ENCODE data around the gene RPS21.
"Not testable (repeated sequence)": the region's sequence is repeated elsewhere in the genome, so short reads cannot be mapped to it uniquely, and the experiment has no call there.

The RPS21 gene

DNA sequence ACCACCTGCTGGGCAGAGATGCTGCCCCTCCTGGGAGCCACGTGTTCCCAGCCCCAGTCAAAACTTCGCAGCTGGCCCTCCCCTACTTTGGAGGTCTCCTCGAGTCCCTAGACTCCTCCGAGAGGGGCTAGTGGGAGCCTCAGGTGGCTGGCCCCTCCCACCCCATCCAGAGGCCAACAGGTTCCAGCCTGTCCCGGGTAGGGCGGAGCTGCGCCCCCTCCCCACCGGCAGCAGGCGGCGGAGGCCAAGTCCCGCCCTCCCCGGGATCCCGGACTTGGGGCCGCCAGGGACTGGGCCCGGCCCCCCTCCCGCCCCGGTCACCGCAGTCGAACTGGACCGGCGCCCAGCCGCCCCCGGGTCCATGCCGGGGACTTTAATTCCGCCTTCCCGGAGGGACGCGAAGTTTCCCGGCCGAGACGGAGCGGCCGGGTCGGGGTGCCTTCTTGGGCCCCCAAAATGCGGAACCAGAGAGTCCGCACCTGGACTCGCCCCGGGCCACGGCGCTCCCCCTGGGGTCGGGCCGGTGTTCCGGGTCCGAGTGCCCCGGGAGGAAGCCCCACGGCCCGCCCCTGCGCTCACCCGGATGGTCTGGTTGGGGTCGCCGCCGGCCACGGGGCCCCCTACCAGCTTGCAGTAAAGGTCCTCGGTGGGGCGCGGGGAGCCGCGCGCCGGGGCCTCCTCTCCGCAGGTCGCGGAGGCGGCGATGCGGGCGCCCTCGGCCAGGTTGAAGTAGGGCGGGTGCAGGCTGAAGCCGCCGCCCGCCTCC lies 20.4 kb upstream of the RPS21 start:
- no peak for DNase-seq

DNA sequence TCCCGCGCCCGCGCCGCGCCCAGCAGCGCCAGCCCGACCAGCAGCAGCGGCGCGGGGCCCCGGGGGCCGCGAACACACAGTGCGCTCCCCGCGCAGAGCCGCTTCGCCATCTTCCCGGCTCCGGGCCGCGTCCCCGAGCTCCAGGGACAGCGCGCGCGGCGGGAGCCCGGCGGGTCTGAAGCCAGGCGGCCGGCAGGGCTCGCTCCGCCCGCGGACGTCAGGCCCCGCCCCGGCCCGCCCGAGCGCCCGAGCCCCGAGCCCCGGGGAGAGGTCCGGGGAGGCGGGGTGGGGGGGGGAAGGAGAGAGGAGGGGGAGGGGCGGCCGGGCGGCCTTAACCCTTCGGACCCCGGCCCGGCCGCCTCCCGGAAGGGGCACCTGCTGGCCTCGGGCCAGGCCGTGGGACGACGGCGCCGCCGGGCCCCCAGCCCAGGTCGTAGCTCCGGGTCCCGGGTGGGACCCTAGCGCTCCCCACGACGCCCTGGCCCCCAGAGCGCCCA lies 19.7 kb upstream of the RPS21 start, which contains the start of gene LAMA5:
LAMA5 (minus strand) TSS at position 177 of the 497 bp plus-strand sequence; CDS start at position 110, 67 bp downstream.
- DNase-seq = no peak

DNA sequence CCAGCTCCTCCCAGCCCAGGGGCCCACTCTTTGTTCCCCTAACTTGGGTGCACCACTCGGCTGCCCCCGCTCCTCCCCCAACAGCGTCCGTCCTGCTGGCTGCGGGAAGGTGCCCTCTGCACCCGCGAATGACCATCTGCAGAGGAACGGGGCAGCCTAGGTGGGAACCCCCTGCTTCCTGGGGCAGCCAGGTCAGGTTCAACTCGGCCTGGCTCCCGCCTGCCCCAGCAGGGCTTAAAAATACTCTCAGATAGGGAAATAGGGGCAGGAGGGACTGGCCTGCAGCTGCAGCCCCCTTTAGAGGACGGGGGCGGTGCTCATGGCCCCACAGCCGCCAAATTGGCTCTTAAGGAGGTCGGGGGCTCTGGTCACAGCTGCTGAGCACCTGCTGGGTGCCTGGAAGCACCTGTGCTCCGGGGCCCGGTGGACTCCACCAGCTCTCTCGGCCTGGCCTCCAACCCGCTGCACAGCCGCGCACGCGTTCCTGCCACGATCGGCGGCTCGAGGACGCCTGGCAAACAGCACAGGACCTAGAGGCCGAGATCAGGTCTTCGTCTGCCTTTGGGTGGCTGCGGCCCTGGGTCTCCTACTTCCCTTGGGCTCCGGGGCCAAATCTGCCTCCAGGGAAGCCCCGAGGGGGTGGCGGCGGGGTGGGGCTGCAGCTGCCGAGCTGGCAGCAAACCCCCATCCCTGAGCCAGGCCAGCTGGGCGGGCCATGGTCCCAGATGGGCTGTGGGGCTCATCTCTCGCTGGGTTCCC lies 19.1 kb upstream of the RPS21 start:
- no peak for DNase-seq

DNA sequence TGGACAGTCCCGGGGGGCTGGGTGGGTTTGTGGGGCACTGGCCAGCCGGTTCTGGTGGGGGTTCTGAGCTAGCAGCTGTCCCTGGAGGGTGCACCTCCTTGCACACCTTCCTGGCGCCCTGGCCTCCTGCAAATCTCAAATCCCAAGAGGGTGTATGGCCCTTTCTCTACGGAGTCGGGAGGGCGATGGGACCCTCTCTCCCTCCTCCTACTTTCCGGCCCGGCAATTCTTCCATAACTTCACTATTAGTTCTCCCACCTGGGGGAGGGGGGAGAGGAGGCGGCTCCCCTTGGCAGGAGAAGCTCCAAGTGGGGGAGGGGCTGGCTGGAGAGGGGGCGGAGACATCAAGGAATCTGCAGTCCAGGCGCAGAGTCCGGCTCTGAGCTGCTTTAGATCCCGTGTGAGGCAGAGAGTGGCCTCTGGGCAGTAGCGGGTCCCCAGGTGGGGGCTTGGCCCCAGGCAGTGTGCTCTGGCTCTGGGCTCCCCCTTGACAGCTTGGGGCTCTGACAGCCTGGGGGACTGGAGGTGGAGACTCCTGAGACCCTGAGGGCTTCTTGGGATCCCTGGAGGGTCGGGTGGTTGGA lies 18.4 kb upstream of the RPS21 start:
- DNase-seq = no peak

DNA sequence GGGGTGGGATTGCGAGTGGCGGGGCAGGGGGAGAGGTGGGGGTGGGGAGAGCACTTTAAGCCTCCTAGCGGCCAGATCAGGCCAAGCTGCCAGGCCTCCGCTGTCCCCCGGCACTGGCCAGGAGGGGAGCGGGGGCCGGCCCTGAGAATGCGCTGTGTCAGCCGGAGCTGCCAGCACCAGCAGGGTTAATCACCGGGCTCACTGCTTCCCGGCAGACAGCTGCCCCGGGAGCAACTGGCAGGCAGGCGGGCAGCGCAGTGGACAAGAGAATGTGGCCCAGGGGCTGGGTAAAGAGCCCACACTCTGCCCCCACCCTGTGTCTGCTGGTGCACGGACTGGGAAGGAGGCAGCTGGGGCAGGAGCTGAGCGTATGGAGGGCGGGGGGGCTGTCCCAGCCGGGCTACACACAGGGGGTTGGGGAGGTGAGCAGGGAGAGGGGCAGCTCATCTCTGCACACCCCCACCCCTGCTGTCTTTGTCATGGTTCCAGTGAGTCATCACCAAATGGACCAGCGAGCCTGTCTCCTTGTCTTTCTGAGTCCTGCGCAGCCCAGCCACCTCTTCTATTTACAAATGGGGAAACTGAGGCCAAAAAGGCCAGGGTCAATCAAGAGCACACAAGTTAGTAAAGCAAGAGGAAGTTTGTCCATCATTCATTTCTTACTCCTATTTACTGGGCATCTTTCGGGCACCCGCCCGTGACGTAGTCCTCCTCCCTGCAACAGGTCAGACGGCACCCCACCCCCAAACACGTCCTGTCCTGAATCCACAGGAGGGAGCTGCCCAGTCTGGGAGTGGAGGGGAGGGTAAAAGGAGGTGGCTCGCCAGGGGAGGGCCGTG lies 17.7 kb upstream of the RPS21 start:
- no peak for DNase-seq

DNA sequence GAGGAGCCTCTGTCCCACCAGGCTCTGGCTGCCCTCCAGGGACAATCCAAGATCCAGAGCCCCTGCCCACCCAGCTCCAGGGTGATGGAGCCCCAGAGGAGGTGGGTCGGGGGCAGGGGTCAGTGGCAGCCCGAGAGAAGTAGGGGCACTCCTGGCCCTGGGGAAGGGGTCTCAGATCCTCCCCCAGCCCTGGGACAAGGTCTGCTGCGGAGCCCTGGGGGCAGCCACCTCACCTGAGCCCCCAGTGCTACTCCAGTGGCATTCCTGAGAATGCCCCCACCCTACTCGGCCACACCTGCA lies 17.1 kb upstream of the RPS21 start:
- DNase-seq = no peak

DNA sequence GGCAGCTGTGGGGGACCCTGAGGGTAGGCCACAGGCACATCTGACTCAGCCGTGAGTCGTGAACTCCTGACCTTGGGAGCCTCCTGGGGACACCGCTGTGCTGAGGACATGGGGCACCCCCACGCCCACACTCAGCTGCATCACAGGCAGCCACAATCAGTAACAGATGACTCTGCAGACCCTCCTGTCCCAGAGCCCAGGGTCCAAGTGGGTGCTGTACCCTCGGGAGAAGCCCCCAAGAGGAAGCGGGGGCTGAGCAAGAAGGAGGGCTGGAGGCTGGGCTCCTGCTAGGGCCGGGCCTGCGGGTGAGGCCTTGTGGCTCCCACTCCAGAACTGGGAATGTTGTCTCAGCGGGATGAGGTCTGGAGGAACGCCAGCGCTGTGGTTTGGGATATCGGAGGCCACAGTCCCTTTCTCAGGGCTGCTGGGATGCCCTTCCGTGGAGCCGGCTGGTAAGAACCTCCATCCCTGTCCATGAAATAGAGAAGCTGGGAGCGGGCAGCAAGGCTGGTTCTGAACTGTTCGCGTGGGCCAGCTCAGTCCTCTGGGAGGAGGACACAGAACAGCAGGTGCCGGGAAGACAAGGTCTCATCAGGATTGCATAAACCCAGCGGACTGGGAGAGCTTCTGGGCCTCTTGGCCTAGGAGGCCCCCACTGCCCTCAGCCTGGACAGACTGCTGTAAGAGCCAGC lies 16.6 kb upstream of the RPS21 start:
- no peak for DNase-seq

DNA sequence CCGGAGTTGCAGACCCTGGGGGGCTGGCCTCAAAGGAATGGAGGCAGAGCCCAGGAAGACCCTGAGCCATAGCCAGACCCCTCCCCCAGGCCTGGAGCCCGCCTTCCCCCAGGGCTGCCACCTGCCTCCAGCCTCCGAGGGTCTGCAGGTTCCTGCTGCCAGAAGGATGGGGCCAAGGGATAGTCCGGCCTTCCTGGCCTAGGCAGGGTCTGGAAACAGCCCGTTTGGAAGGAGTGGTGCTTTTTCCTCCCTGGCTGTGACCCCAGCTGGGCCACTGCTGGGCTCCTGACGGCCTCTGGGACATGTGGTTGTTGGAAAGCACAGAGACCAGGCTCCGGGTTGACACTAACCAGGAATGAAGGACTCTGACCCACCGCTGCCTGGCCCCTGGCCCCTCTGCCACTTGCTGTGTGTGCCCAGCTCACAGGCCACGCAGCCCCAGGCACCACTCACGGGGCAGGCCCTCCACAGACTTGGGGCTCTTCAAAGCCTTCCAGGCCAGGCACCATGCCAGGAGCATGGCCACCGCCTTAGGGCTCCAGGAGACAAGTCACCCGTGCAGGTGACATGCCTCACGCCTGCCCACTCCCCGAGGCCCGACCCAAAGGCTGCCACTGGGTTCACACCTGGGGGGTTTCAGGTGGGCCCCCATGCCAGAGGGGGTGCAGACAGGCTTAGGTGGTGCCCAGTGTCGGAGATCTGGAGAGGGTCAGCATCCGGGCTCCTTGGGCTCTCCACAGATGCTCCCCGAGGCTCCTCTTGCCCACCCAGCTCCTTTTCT lies 15.9 kb upstream of the RPS21 start:
- DNase-seq = no peak

DNA sequence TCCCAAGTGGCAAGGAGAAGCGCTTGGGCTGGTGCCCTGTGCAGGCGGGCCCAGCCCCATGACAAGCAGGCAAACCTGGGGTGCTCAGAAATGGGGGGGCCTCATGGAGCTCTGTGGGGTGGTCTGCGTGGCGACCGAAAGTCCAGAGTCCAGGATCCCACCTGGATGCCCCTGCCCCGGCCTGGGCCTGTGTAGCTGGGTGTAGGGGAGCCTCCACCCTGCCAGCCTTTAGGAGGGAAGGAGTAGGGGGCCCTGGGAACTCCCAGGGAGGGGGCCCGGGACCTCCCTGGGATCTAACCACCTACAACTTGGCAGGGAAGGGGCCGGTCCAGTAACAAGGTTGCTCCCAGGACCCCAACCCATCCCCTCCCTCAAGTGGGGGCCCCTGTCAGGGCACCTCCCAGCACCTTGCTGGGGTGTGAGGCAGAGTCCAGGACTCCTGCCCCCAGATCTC lies 15.3 kb upstream of the RPS21 start:
- no peak for DNase-seq

DNA sequence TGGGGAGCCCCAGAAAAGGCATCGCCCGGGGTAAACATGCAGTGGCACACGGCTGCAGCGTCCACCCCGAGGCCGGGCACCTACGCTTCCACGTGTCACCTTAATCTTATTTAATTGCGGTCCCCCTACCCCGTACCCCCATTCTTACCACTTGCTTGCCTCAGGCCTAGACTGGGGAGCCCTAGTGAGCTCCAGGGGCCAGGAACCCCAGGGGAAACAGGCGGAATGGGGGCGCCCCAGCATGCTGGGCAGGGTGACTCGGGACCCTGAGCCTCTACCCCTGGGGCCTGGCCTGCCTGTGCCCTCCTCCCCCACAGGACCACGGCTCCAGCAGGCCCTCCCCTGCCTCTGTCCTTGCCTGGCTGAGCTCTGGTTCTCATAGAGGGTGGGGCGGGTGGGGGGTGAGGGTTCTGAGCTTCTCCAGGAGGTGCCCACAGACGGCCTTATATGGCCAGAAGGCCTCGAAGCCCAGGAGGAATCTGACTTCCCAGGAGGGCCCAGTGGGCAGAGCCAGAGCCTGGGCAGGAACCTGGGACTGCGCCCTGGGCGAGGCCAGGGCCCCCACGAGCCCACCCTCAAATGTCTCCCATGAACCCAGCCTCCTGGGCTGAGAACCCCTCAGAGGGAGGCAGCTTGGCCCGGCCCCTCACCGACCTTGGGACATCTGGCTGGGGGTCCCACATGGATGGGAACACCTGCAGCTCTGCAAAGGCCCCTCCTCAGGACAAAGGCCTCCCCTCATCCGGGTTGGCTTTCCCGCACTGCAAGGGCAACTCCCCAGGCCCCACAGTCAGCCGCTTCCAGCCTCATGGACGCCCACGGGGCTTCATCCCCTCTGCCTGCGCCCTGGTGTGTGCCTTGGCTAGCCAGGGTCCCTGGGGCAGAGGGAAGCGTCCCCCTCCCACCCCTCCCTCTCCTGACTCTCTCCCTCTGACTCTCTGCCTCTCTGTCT lies 14.6 kb upstream of the RPS21 start:
- no peak for DNase-seq

DNA sequence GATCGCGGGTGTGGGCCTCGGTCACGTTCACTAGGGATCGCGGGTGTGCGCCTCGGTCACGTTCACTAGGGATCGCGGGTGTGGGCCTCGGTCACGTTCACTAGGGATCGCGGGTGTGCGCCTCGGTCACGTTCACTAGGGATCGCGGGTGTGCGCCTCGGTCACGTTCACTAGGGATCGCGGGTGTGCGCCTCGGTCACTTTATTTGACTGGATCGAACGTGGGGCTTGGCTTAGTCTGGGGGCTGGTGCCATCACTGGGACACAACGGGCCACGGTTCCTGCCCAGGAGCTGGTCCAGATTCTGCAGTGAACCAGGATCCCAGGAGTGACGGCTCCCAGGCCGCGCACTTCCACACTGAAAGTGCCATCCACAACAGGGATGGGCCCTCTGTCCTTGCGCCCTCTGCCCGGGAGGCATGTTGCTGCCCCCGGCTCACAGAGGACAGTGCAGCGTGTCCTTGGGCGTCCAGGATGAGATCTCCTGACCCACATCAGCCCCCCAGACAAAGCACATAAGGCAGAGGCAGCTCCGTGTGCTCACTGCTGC lies 13.2 kb upstream of the RPS21 start:
- DNase-seq = not testable (repeated sequence)

DNA sequence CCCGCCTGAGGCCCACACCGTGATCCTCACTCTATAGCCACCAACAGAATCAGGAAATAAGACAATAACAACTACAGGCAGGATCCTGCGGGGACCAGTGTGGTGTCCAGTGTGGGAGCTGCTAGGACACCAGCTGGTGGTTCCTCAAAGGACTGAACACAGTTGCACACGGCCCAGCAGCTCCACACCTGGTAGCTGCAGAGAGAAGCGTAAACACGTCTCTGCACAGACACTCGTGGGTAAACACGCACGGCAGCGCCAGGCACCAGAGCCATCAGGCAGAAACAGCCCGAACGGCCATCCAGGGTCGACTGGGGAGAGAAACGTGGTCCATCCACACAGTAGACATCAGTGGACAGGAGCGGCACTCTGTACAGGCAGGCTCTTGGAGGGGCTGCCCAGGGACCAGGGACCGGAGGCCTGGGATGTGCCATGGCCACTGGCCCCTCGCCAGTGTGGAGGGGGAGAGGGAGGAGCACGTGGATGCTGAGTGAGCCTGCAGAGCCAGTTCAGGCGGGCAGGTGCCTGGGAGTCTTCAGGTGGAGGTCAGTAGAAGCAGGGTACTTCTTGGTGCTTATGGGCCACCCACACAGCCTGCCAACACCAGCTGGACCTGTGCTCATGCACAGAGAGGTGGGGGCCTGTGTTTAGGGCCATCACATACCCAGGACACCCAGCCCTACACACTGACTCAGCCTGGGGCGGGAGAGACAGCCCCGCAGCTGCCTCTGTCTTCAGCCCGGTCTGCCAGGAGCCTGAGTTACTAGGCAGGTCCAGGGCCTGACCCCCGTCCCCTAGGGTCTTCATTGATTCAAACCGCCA lies 12.4 kb upstream of the RPS21 start:
- DNase-seq = no peak

DNA sequence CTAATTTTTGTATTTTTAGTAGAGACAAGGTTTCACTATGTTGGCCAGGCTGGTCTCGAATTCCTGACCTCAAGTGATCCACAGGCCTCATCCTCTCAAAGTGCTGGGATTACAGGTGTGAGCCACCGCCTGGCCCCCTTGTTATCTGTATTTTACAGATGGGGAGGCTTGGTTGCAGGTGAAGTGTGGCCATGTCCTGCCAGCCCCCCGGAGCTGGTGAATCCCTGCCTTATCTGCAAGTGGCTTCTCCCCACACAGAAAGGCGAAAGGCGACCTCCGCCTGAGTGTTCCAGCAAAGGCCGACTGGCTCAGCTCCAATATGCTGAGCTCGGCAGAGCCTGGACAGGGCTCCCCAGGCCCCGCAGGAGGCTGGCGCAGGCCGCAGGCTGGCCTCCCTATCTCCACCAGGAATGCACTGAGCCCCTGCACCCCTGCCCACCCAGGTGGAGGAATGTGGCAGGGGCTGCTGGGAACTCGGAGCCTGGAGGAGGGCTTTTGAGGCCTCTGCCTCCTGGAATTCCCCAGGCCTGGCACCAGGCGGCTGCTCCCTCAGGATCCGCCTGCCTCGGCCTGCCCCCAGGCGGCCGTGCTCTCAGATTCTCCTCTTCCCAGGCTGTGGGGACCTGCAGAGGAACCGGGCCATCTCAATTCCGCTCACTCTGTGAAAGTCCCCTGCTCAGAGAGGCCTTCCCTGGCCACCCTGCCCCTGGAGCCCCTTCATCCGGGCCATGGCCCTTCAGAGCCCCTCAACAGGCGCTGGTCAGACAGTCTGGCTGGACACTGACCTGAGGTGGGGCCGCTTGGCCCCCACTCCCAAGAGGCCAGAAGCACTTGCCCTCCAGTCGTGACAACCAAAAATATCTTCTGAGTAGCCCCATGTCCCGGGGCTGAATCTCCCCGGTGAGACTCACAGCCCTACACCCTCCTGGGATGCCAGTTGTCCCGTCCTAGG lies 10.5 kb upstream of the RPS21 start:
- no peak for DNase-seq

DNA sequence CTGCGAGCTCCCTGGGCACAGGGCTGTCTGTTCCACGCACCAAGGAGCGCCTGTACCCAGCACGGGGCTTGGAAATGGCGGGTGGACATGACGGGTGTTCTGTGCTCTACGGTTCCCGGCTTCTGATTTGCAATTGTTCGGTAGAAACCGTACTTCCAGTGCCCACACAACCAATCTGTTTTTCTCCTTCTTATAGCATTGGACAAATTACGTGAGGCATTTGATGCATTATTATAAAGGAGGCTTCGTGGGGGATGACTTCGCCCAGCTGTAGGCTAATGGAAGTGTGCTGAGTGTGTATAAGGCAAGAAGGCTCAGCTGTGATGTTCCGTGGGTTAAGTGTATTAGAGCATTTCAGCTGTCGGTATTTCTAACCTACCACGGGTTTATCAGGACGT lies 9.8 kb upstream of the RPS21 start:
- DNase-seq = no peak

DNA sequence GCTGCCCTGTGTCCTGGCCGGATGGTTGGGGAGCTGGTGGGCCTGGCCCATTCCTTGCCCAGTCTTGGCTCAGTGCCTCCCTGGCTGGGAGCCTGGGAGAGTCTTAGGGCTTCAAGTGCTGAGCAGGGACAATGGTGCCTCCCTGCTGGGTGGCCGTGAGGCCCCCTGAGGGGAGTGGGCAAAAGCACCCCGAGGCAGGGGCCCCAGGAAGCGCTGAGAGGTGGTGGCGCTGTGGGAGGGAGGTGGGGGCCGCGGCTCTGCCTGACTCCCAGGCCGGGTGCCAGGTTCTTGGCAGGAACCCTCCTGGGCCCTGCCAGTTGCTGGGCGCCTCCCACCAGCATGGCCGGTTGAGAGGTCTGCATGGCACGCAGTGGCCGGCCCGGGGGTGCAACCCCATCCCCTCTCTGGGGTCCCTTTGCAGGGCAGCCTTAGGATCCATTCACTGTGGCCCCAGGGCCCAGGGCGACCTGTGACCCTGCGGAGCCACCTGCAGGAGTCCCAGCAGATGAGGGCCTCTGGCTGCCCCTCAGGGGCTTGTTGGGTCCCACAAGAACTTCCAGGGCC lies 9.2 kb upstream of the RPS21 start:
- DNase-seq = no peak

DNA sequence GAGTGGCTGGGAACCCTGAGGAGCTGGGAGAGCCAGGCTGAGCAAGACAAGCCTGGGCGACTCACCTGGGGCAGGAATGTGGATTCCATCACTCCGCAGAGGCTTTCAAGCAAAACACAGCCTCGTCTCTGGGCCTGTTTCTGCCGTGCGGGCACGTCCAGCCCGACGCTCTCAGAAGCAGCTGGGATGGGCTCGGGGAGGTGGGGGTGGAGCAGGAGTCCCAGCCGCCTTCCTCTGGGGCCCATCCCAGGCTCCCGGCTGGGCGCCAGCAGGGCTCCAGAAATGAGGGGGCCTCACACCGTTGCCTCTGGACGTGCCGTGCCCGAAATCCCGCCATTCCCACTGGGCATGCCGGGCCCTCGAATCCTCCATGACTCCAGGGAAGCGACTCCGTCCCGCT lies 8.7 kb upstream of the RPS21 start:
- no peak for DNase-seq

DNA sequence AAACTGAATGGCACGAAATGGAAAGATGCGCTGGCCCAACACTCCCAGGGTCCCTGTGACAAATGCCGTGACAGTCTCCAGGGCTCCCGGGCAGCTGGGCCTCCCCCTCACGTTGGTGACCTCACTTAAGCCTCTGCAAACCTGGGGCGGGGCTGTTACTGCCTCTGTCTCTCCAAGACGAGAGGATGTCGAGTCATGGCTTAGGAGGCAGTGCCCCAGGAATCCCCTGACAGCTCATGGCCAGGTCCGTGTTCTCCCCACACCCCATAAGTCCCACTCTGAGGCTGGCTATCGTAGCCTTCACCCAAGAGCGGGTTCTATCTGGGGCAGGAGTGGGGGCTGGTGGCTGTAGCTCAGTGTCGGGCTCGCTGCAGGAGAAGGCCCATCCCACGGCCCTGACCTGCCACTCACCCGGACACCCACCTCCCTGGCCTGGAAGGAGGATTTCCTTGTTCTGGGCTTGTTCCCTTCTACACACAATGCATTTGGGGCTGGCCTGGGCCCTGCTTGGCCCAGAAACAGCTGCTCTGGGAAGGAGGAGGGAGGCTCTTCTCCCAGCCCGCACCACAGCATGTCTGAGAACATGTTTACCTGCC lies 5.6 kb upstream of the RPS21 start:
- no peak for DNase-seq
